NCI-H1092 treated with DMSO at 0.1 percent for 48 hours (cell line): ENCODE data around the gene SENP1.
A peak's percentile ranks its signal among the peaks of the same experiment; 100 is the strongest.

Source experiments
- DNase-seq: peaks from one replicate; lab custom pipeline; 2025; lab: John Stamatoyannopoulos, UW

SENP1 gene

GRCh38 chr12:48017921-48018617 is 87.8 kb downstream of the SENP1 start:
- no peak for DNase-seq

- DNase-seq, result no peak
Observed at GRCh38 chr12:48017496-48017895, 88.4 kb downstream of the SENP1 start.

- DNase-seq, result no peak
Observed at GRCh38 chr12:48016373-48017020, 89.4 kb downstream of the SENP1 start.

- DNase-seq, result no peak
Observed at GRCh38 chr12:48015954-48016353, 89.9 kb downstream of the SENP1 start.

DNA sequence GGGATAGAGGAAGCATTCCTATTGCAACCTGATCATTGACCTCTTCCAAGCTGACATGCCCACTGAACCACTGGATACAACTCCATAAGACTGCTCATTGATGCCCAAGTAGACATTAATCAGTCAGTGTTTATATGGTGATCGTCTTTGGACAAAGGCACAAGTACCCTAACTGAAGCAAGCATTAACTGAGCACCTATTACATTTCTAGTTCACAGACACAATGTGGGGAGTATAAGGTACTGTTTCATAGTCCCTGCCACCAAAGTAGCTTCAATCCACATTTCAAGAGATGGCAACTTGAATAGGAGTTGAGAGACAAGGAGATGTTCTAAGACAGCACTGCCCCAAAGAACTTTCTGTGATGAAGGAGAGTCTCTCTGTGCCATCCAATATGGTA is 90.8 kb downstream of the SENP1 start:
- DNase-seq, result no peak

- DNase-seq, result peak; percentile 17
Observed at GRCh38 chr12:48013287-48013686, 92.6 kb downstream of the SENP1 start.

- DNase-seq, result no peak
Observed at GRCh38 chr12:48012070-48012469, 93.8 kb downstream of the SENP1 start.

GRCh38 chr12:48010366-48010970 is 95.4 kb downstream of the SENP1 start:
- DNase-seq, result no peak

DNA sequence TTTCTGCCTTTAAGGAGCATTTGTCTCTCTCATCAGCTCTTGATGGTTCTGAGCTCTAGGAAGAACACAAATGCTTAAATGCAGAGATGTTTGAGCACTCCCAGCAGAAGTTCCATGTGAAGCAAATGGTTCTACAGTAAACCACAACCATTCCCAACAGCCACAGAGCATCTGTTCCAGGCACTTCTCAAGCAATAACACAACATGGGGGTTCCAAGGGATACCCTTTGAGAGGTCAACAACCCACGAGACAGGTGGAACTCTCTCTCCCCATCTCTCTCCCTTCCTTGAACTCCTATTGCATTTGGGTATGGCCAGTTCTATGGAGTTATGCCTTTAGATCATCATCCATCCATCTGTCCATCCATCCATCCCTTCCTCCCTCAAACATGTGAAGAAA is 96.4 kb downstream of the SENP1 start:
- DNase-seq, result no peak

DNA sequence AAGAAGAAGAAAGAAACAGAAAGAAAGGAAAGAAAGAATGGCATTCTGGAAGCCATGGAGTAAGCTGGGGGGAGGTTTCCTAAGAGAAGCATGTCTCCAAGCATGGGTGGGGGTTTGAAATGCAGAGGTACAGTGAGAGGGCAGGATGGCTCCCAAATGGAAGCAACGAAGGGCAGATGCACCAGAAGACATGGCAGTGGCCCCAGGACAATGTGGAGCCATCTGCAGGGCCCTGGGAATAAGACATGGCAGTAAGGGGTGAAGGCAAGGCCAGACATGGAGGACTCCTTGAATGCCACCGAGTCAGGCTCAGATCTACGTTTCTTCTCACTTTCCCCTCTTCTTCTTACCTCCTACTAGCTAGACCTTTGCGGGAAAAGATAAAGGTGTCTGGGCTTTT is 96.9 kb downstream of the SENP1 start:
- no peak for DNase-seq

DNA sequence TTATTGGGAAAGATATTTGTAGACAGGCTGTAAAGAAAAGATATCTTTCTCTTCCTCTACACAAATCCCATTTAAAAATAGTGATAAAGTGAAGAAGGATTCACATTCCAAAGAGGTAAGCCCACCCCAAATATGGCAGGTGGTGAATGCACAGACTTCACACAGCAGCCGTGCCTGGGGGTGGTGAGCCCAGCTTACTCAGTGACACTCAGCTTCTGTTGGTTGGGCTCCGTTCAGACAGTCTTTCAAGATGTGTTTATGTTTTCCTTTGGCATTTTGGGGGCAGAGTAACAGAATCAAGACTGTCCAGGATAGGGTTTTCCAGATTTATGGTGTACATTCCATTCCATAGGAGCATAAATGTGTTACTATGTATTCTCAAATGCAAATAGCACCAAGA is 97.5 kb downstream of the SENP1 start:
- DNase-seq, result no peak

GRCh38 chr12:48007206-48007605 is 98.7 kb downstream of the SENP1 start:
- DNase-seq, result no peak

DNA sequence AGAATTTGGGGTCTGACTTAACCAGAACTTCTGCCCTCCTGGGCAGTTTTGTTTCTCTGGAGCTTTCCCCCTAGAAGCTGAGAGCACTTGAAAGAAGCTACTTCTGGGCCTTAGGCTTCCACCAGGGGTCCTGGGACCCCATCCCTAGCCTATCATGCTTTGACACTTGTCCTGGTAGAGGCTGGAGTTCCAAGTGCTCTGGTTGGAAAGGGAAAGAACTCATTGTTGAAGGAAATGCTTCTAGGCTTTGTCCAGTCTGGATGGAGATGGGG is 100.2 kb downstream of the SENP1 start:
- DNase-seq, result no peak

- DNase-seq, result no peak
Observed at GRCh38 chr12:48005001-48005749, 100.7 kb downstream of the SENP1 start.

GRCh38 chr12:48004053-48004941 is 101.6 kb downstream of the SENP1 start, which contains the start of gene COL2A1:
TSS of gene COL2A1 (minus strand) at chr12:48004476. CDS start at chr12:48004321, 155 bp downstream.
- peak; percentile 76 for DNase-seq

DNA sequence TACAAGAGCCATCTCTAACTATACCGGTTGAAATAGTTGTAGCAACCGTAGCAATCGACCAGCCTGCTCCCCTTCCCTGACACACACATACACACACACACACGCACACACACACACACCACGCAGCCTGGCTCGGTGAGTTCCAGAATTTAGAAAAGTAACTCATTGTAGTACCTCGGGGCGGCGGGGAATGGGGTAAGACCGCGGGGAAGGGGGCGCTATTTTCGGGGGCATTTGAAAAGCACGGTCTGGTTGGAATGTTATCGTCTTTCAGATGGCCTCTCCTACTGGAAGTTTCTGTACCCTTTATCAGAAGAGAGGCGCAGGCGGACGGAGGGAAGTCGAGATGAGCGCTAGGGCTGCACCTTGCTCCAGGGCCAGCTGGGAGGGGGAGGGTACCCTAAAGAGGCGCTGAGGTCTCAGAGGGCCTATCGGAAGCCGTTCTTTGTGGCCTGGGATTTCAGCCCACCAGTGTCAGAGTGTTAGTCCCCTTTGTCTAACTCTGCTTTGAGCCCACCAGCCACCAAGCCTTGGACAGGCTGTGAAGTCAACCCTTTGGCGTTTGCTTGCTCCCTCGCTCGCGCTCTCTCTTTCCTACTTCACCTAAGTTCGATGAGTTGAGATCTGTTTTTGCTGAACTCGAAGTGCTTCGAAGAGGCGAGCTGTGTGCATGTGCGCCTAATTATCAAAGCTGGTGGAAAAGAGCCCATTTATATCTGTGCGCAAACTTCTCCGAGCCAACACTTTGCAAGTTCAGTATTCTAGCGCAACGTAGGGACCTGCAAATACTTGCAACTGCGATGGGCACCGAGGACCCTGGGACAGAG is 102.4 kb downstream of the SENP1 start:
- DNase-seq, result peak; percentile 44

DNA sequence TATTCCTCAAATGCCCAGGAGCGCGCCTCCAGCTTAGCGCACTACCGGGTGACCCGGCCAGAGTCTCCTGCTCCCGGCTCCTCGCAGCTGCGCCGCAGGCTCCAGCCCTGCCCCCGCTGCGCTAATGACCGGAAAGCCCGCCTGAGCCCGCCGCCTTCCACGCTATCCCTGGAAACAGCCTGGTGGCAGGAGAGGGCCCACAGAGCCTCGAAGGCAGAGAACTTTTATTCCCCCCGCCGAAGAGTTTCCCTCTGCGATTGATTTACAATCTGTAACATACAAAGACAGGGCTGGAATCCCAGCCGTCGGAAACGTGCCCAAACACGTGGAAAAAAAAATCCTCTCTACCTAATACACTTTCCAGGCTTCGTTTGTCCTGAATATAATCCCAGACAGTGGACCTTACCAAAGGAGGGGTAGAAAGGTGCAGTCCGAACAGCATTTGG is 103.1 kb downstream of the SENP1 start:
- DNase-seq, result peak; percentile 52

DNA sequence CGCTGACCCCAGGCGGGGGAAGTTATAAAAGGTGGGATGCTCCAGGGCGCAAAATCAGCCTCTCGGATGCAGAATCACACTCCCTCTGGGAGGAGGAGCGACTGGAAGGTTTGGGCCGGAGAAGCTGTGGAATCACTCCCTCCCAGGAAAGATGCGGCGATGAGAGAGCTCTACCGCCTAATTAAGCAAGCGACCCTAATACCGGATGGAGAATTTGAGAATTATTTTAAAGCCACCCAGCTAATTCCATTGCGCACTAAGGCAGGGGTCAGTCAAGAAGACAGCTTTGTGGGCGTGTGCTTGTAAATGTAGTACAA is 103.5 kb downstream of the SENP1 start:
- no peak for DNase-seq

GRCh38 chr12:48001505-48002413 is 104.1 kb downstream of the SENP1 start:
- peak; percentile 87 for DNase-seq
